Stimulated activated CD8-positive, alpha-beta memory T cell treated with anti-CD3 and anti-CD28 coated beads, Interleukin-4, amount 100 ng/mL, for 4 hours (primary cell): ENCODE measurements around the gene COX7A2.
A peak's percentile ranks its signal among the peaks of the same experiment; 100 is the strongest.

Experiments
- DNase-seq, 2 donors: peaks; one replicate each; pipeline ENCODE4 v3.0.0-alpha.2; 2020; ENCODE audit warnings: low read depth in 2 of 2, low spot score in 1 of 2

The COX7A2 gene

GRCh38 chr6:75221116-75221515 lies 22.5 kb downstream of the COX7A2 start:
- DNase-seq, result no peak

DNA sequence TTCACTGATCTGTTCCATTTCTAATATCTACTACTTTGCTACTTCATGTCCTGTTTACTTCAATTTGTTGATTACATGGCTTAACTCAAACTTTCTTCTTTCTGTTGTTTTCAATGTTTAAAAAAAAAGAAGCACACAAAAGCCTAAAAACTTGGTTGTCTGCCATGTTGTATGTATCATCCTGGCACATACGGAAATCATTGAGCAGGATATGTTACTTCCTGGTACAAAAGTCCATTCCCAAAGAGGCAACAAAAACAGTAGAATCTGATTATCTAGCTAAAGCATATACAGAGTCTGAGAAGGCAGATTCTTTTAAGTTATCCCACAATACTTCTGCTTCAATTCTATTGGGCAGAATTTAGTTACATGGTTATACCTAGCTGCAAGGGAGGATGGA lies 23.2 kb downstream of the COX7A2 start:
- no peak for DNase-seq

GRCh38 chr6:75219263-75219662 lies 24.3 kb downstream of the COX7A2 start:
- DNase-seq, result no peak

DNA sequence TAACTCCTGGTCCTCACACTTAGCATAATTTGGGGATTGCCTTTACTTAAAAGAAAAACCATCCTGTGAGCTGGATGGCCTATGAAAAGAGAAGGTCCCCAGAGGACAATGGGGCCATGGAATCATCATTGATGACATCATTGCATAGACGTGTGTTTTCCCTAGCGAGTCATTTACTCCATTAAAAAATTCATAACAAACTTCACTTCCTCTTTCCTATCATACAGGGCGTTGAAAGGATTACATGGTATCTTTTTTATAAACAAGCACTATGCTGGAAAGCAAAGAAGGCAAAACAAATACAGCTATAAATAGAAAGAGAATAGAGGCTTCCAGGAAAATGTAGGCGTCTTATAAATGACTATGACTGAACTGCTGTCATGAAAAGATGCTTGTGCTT lies 26.4 kb downstream of the COX7A2 start:
- DNase-seq, result no peak

DNA sequence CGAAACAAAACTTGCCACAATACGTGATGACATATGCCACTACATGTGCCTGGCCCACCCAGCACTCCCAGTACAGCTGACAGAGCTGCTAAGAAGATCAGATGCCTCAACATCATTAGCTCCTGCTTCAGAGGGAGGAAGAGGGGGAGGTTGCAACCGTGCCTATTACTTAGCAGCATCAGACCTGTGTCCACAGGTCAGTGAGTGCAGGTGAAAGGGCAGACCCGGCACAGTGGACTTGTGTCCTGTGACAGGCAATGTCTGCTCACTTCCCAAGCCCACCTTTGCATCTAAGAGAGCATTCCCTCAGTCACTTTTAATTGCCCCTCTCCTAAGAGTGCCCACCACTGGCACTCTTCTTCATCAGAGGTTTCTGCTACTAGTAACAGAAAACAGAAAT lies 28.3 kb downstream of the COX7A2 start:
- no peak for DNase-seq

DNA sequence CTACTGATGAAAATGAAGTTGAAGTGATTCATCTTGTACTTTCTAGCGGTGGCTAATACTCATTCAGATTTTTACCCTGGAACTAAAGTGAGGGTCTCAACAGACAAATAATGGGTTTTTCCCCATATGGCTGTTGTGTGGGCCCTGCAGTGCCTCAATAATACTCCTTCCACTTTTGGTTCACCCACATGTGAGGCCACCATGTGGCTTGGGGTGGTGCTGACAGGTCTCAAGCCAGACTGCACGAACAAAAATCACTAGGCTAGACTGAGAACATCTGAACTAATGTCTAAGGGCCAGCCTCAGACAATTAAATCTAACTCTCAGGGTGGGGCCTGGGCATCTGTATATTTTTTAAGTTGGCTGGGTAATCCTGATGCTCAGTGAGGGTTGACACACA lies 29.9 kb downstream of the COX7A2 start:
- no peak for DNase-seq

DNA sequence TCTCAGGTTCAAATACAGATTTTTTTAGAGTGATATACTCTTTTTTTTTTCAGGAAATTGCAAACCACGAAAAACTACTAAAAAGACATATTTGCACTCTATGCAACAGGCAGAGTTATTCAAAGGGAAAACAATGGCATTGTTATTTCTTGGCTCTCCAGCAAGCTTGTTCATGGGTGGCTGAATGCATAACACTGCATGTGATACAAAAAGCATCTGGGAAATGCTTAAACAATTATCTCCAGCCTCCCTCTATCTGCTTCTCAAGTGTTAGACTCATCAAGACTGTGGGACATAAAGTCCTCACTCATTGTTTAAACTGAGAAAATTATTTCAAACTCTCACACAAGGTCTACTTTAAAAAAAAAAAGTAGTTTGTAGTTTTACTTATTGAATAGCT lies 30.5 kb downstream of the COX7A2 start:
- no peak for DNase-seq

DNA sequence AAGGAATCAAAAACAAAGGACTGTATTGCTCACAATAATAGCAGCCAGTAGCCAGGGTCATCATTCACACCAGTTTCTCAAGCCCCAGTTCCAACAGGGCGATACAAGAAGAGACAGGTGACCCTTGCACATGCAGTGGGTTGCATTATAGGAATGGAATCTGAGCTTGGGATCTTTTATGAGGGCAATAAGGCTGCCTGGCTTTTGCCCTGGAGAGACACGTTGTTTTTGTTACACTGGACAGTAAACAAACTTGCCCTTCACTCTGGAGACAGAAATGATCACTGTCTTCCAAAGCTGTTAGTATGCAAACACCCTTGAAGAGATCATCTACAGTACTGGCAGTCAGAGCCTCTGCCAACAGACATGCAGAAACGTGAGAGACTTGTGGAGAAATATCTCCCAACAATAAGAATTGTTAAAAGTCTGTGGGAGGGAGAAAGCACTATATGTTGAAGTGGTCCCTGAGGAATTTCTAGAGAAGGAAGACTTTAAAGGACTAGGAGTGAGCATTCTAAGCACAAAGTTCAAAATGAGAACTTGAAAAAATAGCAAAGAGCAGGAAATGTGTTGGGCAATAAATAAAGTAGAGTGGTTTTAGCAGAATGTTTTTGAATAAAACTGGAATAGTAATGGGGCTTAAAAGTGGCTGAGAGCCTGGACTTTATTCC lies 31.5 kb downstream of the COX7A2 start:
- DNase-seq, result no peak

DNA sequence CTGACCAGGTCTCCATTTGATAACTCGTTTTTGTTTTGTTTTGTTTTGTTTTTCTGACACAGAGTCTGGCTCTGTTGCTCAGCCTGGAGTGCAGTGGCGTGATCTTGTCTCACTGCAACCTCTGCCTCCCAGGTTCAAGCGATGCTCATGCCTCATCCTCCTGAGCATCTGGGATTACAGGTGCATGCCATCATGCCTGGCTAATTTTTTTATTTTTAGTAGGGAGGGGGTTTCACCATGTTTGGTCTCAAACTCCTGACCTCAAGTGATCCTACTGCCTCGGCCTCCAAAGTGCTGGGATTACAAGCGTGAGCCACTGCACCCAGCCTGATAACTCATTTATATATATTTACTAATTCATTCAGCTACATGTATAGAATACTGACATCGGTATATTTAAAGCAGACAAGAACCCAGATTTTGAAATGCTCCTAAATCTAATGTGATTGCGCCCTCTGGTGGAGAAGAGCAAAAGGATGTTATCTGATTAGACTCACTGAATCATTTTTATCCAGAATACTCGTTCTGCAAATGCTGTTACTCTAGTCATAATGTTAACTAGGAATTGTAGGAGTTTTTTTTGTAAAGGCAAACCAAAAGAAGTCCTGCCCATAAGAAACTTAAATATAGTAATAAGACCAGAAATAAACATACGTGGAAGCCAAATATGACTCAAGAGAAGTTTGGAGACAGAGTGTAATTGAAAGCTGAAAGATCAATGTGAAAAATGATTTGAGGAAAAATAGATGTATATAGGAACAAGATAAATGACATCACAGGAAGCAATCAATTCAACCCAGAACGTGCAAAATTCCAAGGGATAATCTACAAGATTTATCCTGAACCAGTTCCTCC lies 32.5 kb downstream of the COX7A2 start:
- DNase-seq, result peak in 1 of 2 donors; percentile 31

DNA sequence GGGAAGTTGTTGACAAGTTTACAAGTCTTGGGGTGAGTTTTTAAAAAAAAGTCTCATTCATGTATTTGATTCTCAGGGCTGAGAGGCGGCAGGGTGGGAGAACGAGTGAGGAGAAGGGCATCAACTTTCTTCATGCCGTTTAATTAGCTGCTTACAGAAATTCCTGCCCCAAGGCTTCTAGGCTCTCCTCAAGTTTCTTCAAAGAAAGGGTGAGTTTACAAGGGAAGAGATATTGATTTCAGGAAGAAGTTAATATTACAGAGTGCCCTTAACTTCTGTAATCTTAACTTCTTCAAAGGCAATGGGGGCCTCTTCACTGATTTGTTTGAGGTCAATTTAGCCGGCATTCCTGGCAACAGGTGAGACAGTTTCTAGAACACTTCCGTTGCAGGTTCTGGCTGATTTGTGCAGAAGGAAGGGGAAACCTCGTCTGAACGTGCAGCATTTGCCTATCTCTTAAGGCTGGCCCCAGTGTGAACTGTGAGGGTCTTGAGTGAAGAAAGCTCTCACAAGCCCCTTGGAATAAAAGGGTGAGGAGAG lies 34.3 kb downstream of the COX7A2 start:
- DNase-seq, result no peak

GRCh38 chr6:75208298-75209183 lies 35.1 kb downstream of the COX7A2 start:
- peak; percentile 44 to 67 for DNase-seq

DNA sequence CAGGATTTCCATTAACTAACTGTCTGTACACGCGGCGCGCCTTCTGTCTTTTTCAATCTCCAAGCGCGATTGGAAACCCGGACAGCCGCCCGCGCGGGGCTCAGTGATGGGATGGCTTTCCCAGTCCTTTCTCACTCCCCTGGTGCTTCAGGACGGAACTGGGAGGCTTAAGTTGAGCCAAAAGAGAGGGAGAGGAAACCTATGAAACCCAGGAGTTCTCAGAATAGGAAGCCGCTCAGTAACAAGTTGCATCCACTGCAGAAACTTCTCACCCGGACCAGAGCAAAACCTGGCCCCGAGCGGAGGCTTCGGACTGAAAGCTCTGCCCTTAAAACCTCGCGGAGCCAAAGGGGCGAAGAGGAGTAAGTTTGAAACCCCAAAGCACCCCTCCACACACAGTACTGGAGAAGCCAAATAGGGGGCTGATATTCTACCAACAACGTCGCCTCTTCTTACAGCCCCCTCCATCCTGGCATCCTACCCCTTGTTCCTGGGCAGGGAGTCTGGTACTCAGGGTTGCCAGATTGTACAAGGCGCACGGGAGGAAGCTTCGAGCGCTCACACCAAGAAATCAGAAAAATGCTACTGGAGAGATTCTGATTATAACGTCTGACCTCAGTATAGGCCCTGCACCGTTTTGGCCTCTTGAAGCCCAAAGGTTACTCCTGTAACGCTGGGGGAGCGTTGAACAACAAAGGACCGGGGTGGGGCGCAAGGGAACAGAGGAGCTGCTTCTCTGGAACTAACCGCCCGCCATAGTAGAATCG lies 36.8 kb downstream of the COX7A2 start:
- no peak for DNase-seq

DNA sequence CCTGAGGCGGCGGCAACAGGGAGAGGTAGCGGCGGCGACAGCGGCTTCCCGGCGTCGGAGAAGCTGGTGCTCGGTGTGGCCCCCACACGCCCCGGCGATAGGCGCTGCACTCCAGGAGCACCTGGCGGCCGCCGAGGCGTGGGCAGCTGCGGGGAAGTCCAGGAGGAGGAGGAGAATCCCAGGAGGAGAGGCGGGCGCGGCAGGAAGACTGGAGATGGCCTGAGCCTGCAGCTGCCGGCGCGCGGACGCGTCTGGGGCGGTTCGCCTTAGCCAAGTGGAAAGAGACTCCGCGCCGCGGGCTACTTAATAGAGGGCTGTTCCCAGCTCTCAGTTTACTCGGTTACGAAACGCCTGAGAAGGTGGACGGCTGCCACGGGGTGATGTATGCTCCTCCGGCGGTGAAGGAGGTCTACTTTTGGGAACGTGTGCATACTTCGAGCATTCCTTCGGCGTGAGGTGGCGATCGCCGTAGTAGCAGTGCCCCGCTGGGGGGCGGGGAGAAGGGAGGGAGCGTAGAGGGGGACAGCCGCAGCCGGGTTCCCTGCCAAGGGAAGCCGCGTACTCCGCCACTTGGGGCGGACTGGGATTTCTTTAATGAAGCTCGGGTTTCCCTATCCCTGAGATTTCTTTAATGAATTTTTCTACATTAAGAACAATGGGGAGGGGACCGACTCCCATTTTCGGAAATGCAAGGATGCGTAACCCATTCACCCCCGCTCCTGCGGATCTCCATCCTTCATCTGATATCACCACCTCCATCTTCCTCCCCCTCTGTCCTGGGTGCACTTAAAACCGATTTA lies 37.6 kb downstream of the COX7A2 start, which contains the start of gene COL12A1:
Gene COL12A1, minus strand, starts transcription at position 278 of the 800 bp plus-strand sequence. CDS start 3,261 bp downstream, outside the sequence.
- no peak for DNase-seq

GRCh38 chr6:75204959-75205775 lies 38.4 kb downstream of the COX7A2 start:
- no peak for DNase-seq

GRCh38 chr6:75204217-75204958 lies 39.2 kb downstream of the COX7A2 start:
- no peak for DNase-seq

DNA sequence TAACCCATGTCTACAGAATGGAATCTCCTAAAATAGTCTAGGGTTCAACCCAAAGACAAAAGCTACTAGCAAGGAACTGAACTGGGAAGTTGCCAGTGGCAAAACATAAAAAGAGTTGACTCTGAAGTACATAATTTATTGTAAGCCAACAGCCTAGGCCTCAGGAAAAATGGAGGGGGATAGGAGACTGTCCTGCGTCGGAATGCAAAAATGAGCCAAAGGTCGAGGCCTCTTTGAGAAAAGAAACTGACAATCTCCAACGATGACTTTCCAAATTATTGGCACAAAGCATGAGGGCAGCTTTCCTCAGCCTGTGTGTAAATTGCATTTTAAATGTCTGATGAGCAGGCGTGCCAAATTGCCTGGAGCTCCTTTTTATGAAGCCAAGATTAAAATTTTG lies 39.9 kb downstream of the COX7A2 start:
- no peak for DNase-seq

DNA sequence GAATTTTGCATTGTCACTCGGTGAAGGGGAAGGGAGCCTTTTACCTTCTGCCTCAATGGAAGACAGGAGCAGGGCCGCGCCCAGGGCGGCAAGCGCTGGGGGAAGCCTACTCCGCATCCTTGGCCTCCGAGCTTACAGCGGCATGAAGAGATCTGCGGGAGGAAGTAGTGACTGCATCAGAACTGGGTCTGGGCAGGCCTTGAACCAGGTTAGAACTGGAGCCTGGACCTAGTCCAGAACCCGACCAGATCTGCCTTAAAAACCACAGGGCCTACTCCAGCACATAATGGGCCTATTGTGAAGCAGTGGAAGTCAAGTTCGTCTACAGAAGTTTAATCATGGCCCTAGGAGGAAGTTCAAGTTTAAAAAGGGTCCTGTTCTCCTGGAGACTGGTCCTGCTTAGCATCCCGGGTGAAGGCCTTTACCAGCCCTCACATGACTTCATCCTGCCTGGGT lies 40.9 kb downstream of the COX7A2 start:
- DNase-seq, result no peak
